Esophagus squamous epithelium (tissue), 4 donors: ENCODE data around the gene GRPEL1.

Source experiments
- CTCF ChIP-seq, 6 experiments: fragments of 450-650 bp in 4 of 6; fragments of 200-600 bp in 2 of 6; sonication (generic) in 2 of 6; IDR thresholded peaks; one replicate each; pipeline ENCODE4 v1.5.1; 2016 to 2019; ENCODE audit warnings: antibody characterized with exemption in 6 of 6, mild to moderate bottlenecking in 4 of 6, moderate library complexity in 4 of 6
- POLR2A ChIP-seq, 4 donors: fragments of 450-650 bp; IDR thresholded peaks; one replicate each; pipeline ENCODE4 v1.6.1; 2017; ENCODE audit warnings: antibody characterized with exemption in 4 of 4, mild to moderate bottlenecking in 4 of 4, moderate library complexity in 3 of 4

GRCh38 chr4:7087036-7087435, 19.2 kb upstream of the GRPEL1 start:
- TF ChIP-seq CTCF (IDR thresholded peaks at IDR 0.05), result no peak
- no peak for TF ChIP-seq POLR2A (IDR thresholded peaks at IDR 0.05)
